Fibroblast of pulmonary artery (primary cell): ENCODE data around the gene PRKAR1B.
"Not testable (repeated sequence)": the region's sequence is repeated elsewhere in the genome, so short reads cannot be mapped to it uniquely, and the experiment has no call there.

Source experiments
- DNase-seq: peaks from one replicate; pipeline ENCODE4 v3.0.0-alpha.2; 2010; ENCODE audit warnings: low read depth
- H3K4me3 ChIP-seq: replicated peaks from 2 replicates; pipeline ENCODE4 v1.5.1; 2011; ENCODE audit warnings: low read depth, mild to moderate bottlenecking, control low read depth, low read length, moderate library complexity
- CTCF ChIP-seq: IDR thresholded peaks from 2 replicates; pipeline ENCODE4 v1.5.1; 2011; ENCODE audit warnings: mild to moderate bottlenecking, control low read depth, low read length, inconsistent platforms; ENCODE audit errors: missing control alignments

The PRKAR1B gene

DNA sequence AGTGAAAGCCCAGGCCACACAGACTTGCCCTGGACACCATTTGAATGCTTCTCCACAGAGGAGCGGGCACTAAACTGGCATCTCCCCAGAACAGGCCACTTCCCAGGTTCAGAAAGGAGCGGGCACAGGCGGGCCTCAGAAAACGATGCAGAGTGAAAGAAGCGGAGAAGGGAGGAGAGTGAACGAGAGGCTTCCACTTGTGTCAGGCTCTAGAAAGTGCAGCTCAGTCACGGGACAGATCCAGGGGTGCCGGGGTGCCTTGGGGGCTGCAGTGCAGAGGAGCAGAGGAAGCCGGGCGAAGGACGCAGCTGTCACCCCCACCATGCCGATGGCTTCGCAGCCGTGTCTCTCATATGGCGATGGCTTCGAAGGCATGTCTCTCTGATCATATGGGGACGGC is 26.1 kb upstream of the PRKAR1B start:
- TF ChIP-seq CTCF = no peak
- no peak overlapping the region for H3K4me3 ChIP-seq
- no peak for DNase-seq

DNA sequence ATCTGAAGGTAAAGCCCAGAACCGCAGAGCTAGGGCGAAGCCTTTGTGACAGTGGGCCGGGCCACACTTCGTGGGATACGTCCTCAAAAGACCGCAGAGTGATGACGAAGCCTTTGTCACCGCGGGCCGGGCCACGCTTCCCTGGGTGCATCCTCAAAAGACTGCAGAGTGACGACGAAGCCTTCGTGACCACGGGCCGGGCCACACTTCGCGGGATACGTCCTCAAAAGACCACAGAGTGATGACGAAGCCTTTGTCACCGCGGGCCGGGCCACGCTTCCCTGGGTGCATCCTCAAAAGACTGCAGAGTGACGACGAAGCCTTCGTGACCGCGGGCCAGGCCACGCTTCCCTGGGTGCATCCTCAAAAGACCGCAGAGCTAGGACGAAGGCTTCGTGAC is 25.2 kb upstream of the PRKAR1B start:
- not testable (repeated sequence) for DNase-seq, H3K4me3 ChIP-seq

DNA sequence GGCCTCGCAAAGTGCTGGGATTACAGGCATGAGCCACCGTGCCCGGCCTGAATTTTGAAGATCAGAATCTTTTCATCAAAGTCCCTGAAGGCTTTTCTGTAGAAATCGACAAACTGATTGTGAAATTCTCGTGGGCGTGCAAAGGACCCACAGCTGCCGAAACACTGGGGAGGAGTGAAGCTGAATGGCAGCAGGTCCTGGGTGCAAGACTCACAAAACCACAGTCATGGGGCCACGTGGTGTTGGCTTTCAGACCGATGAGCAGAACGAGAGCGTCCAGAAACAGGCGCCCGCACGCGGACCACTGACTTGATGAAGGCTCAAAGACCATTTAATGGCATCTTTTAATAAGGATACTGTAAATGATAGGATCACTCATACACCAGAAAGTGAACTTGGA is 24.7 kb upstream of the PRKAR1B start:
- no peak overlapping the region for H3K4me3 ChIP-seq
- no peak for DNase-seq
- TF ChIP-seq CTCF = no peak

DNA sequence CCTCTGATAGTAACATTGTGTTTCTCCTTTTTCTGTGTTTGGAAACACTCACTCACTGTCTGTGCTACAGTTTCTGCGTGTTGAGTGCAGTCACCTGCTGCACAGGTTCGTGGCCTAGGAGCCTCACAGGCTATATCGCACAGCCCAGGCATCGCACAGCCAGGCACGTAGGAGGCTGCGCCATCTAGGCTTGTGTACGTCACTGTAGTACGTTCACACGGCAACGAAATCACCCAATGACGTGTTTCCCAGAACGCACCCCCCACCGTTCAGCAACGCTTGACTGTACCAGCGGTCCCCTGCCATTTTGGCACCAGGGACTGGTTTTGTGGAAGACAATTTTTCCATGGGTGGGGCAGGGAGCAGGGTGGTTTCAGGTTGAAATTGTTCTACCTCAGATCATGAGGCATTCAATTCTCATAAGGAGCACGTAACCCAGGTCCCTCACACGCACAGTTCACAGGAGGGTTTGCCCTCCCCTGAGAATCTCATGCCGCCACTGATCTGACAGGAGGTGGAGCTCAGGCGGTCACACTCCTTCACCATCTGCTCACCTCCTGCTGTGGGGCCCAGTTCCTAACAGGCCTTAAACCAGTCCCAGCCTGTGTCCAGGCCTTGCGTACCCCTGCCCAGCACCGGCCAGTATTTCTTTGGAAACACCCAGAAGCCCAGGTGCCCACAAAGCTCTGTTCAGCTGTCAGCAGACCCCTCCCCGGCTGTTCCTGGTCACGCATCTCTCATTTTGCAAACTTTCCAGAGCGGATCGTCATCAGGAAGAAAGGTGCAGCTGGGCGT is 23.2 kb upstream of the PRKAR1B start:
- no peak for TF ChIP-seq CTCF
- DNase-seq = no peak
- H3K4me3 ChIP-seq = no peak overlapping the region

- no peak overlapping the region for H3K4me3 ChIP-seq
- peak; percentile 49 for DNase-seq
Measured at GRCh38 chr7:749140-749551, 22.1 kb upstream of the PRKAR1B start.

GRCh38 chr7:748446-748845 is 21.4 kb upstream of the PRKAR1B start:
- no peak for TF ChIP-seq CTCF
- H3K4me3 ChIP-seq = no peak overlapping the region
- DNase-seq = no peak

More at GRCh38 chr7:749140-749551, 22.1 kb upstream of the PRKAR1B start:
- no peak for TF ChIP-seq CTCF

- H3K4me3 ChIP-seq = no peak overlapping the region
- TF ChIP-seq CTCF = no peak
- no peak for DNase-seq
Measured at GRCh38 chr7:747186-747585, 20.1 kb upstream of the PRKAR1B start.
